ENCODE measurements around the gene CD177.

DNA sequence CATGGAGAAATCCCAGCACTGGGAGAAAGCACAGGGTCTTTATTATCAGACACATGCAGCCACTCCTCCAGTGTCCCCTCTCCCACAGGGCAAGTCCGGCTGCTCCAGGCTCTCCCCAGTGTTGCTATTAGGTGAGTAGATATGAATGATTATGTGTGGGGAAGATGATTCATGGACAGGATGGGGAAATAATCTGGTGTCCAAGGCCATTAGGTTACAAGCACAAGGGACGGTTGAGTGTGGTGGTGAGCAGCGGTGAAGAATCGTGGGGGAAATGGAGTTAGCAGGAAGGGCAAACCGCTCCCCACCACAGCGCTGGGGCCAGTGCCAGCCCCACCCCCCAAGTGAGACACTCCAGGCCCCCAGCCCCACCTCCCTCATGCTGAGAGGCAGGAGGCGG, 19.0 kb downstream of the CD177 start:
- TF ChIP-seq, protein P1, sequence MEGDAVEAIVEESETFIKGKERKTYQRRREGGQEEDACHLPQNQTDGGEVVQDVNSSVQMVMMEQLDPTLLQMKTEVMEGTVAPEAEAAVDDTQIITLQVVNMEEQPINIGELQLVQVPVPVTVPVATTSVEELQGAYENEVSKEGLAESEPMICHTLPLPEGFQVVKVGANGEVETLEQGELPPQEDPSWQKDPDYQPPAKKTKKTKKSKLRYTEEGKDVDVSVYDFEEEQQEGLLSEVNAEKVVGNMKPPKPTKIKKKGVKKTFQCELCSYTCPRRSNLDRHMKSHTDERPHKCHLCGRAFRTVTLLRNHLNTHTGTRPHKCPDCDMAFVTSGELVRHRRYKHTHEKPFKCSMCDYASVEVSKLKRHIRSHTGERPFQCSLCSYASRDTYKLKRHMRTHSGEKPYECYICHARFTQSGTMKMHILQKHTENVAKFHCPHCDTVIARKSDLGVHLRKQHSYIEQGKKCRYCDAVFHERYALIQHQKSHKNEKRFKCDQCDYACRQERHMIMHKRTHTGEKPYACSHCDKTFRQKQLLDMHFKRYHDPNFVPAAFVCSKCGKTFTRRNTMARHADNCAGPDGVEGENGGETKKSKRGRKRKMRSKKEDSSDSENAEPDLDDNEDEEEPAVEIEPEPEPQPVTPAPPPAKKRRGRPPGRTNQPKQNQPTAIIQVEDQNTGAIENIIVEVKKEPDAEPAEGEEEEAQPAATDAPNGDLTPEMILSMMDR (IDR thresholded peaks at IDR 0.05) = no peak
- TF ChIP-seq POLR2A (IDR thresholded peaks at IDR 0.05; ENCODE audit: low read length) (no peak), RCOR1 (IDR thresholded peaks at IDR 0.05; ENCODE audit: low read depth, low read length) (no peak), JUNB (IDR thresholded peaks at IDR 0.05) (no peak), SMC3 (IDR thresholded peaks at IDR 0.05) (no peak)
- TF ChIP-seq, protein P2, sequence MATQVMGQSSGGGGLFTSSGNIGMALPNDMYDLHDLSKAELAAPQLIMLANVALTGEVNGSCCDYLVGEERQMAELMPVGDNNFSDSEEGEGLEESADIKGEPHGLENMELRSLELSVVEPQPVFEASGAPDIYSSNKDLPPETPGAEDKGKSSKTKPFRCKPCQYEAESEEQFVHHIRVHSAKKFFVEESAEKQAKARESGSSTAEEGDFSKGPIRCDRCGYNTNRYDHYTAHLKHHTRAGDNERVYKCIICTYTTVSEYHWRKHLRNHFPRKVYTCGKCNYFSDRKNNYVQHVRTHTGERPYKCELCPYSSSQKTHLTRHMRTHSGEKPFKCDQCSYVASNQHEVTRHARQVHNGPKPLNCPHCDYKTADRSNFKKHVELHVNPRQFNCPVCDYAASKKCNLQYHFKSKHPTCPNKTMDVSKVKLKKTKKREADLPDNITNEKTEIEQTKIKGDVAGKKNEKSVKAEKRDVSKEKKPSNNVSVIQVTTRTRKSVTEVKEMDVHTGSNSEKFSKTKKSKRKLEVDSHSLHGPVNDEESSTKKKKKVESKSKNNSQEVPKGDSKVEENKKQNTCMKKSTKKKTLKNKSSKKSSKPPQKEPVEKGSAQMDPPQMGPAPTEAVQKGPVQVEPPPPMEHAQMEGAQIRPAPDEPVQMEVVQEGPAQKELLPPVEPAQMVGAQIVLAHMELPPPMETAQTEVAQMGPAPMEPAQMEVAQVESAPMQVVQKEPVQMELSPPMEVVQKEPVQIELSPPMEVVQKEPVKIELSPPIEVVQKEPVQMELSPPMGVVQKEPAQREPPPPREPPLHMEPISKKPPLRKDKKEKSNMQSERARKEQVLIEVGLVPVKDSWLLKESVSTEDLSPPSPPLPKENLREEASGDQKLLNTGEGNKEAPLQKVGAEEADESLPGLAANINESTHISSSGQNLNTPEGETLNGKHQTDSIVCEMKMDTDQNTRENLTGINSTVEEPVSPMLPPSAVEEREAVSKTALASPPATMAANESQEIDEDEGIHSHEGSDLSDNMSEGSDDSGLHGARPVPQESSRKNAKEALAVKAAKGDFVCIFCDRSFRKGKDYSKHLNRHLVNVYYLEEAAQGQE (IDR thresholded peaks at IDR 0.05) = no peak

All from A549 (cell line).